Measurements from ENCODE around the gene KSR1.

DNA sequence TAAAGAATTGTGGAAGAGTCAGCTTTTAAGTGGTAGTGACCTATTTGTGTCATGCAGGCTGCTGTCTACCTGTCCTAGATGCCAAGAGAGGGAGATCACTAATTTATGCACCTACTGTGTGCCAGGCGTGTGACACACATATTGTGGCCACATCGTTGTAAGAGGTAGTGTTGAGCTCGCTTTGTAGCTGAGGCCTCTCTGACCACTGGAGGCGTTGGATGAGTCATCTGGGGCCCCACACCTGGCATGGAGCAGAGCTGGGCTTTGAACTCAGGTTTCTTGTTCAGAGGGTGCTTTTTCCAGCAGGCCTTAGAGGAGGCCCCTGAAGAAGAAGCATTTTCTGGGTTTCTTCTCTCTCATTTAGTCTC is 122.5 kb downstream of the KSR1 start:
- TF ChIP-seq, protein P1, sequence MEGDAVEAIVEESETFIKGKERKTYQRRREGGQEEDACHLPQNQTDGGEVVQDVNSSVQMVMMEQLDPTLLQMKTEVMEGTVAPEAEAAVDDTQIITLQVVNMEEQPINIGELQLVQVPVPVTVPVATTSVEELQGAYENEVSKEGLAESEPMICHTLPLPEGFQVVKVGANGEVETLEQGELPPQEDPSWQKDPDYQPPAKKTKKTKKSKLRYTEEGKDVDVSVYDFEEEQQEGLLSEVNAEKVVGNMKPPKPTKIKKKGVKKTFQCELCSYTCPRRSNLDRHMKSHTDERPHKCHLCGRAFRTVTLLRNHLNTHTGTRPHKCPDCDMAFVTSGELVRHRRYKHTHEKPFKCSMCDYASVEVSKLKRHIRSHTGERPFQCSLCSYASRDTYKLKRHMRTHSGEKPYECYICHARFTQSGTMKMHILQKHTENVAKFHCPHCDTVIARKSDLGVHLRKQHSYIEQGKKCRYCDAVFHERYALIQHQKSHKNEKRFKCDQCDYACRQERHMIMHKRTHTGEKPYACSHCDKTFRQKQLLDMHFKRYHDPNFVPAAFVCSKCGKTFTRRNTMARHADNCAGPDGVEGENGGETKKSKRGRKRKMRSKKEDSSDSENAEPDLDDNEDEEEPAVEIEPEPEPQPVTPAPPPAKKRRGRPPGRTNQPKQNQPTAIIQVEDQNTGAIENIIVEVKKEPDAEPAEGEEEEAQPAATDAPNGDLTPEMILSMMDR (conservative IDR thresholded peaks at IDR 0.05; ENCODE audit: low read depth in 2 of 2) = no peak
- TF ChIP-seq POLR2AphosphoS5 (IDR thresholded peaks at IDR 0.05; ENCODE audit: low read depth) = no peak
- no peak for TF ChIP-seq EZH2 (IDR thresholded peaks at IDR 0.05; ENCODE audit: low read depth, unreplicated experiment)
- TF ChIP-seq ZNF114 (CRISPR knock-in tag; IDR thresholded peaks at IDR 0.05) = no peak
- no peak for TF ChIP-seq EZH2phosphoT487 (IDR thresholded peaks at IDR 0.05; ENCODE audit: unreplicated experiment)
